GM19193 (cell line): ENCODE data around the gene PHLDA2.

Source experiments
- POLR2A ChIP-seq: IDR thresholded peaks from 4 replicates; pipeline ENCODE4 v1.6.1; 2011; ENCODE audit not compliant: insufficient read depth, insufficient read length; ENCODE audit errors: extremely low read depth

PHLDA2 gene

DNA sequence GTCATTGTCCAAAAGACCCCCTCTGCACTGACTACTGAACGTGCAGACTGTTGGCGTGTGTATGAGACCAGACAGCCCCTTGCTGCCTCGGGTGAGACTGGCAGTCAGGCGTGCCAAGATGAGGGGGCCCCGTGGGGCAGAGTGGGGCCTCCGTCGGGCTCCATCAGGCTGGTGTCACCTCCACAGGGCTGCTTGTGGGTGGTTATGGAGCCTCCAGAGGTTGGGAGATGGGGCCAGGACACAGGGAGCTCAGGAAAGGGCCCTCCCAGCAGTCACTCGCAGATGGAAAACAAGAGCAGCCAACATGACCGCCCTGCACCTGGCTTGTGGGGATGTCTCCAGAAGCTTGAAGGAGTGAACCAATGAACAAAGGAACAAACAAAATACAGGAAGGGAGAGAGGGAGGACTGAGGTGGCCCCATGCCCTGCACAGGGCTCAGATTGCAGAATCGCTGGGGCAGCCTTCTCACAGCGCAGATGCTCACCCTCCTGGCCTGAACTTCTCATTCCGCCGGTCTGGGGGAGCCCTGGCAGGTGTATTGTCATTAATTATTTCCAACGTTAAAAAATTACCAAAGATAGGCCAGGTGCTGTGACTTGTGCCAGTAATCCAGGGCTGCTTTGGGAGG is 5.5 kb upstream of the PHLDA2 start:
- no peak for TF ChIP-seq POLR2A

DNA sequence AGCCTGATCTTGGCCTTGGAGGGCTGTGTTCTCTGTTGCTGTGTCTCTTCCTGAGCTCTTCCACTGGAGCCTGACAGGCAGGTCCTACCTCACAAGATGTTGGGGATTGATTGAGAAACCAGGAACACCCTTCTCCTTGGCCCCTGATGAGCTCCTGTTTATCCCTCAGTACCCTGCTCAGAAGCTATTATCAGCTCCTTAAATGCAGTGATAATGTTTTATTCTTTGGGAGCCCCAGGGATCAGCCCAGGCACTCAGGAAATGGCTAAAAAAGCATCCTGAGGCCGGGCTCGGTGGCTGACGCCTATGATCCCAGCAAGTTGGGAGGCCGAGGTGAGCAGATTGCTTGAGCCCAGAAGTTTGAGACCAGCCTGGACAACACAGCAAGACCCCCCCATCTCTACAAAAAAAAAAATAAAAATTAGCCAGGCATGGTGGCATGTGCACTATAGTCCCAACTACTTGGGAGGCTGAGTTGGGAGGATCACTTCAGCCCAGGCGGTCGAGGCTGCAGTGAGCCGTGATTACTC is 4.9 kb upstream of the PHLDA2 start:
- TF ChIP-seq POLR2A = no peak

DNA sequence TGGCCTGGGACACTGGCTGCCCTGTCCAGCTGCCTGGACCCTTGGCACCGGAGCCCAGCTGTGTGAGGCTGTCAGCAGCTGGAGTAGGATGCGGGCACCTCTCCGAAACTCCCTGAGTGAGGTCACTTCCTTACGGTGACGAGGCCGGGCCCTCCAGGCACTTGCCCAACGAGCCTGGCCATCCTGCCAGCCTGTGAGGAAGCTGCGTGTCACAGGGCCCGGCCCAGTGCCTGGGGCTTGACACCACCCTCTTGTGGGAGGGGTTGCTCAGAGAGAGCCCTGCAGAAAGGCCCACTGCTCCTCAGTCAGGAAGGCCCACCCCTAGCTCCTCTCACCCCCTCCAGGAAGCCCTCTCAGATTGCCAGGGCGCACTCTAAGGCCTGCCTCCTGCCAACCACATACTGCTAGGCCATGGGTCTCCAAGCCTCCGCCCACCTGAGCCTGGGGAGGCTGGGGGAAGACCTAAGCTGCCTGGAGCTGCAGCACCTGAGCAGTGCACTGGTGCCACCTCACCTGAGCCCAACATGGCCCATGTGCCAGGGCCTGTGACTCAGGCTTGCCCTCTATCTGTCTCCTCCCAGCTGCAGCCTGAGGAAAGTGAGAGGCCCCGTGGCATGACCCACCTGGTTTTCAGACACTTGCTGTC is 4.3 kb upstream of the PHLDA2 start:
- TF ChIP-seq POLR2A = no peak

DNA sequence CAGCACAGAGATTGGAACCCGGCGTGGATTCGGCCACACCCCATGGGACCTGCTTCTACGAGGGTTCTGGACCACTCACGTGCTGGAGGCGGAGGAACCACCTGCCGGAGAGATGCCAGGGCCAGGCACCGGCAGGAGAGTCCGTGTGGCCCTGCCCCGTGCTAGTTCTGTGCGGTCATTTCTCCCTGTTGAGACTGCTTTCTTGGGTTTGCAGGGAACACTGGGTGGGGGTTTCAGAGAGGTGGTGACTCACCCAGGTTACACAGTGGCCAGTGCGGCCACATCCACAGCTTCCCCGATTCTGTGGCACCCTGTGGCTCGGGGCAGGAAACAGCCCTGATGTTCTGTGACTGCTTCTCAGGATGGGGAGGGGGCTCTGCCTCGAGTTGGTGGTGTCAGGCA is 3.6 kb upstream of the PHLDA2 start:
- TF ChIP-seq POLR2A = no peak

DNA sequence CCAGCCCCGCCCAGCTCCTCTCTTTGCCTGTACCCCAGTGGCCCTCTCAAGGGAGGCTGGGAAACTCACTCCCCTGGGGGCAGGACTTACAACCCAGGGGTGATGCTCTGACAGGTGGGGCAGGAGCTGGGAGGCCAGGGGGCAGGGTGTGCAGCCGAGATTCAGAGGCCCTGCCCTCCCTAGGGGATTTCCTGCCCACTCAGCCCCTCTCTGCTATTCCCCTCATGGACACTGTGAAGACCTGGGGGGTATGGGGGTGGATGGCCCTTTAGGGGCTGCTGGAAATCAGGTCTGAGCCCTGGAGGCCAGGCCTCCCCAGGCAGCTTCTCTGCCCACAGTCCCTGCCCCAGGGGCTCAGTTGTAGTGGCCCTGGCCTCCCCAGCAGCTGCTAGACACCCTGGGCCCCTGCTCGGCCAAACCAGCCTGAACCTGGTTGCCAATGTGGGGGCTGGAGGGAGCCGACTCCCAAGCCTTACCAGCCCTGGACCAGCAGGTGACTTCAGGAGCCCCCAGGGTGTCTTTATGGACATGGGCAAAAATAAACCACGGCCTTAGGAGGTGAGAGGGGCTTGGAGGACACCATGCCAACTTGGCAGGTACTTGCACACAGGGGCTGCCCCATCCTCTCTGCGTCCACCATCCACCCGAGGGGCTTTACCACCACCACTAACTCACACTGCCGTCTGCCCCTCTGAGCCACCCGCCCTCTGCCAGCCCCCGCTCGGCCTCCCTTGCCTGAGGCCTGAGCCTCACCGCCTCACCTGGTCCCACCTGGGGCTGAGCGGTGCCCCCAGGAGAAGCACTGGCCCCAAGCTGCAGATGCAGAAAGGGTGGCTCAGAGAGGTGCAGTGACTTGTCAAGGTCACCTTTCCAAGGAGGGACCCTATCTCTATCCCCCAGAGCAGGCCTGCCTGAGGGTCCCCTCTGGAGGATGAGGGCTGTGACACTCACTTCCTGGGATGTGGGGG is 2.8 kb upstream of the PHLDA2 start:
- no peak for TF ChIP-seq POLR2A

DNA sequence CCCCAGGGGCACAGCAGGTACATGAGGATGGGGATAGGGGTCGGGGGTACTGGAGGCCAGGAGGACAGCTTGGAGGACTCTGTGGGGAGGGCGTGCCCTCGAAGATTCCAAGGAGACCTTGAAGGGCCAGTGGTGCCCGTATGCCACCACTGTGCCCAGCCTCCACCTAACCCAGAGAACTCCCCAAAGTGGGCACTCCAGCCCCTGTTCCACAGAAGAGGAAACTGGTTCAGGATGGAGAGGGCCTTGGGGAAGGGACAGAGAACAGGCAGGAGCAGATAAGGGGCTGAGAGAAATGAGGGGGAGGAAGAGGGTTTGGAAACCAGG is 2.2 kb upstream of the PHLDA2 start:
- TF ChIP-seq POLR2A = no peak

DNA sequence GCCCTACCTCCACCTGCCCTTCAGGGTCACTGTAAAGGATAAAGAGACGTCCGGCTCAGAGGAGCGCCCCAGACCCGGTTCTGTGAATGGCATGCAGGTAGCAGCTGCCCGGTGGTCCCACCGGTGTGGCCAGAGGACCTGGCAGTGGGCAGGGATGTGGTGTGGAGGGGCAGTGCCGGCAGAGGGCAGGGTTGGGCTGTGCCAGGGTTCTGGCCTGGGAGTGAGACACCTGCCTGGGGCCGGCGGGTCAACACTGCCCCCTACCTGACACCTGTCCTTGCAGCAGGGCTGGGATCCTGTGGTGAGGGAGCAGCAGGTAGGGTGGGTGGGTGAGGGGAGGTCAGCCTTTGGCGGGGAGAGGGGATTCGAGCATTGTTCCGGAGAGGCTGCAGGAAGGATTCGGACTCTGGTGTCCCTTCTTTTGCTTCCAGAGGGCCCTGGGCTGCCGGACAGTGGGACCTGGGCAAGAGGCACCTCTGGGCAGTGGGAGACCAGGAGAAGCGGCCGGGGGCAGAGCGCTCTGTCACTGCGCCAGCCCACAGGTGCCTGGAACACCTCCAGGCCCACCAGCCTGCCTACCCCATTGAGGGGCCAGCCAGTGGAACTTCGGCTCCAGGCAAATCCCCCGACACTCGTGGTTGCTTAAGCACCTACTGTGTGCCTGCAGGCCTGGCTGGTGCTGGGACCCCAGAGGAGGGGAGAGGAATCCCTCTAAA is 1.6 kb upstream of the PHLDA2 start:
- no peak for TF ChIP-seq POLR2A

DNA sequence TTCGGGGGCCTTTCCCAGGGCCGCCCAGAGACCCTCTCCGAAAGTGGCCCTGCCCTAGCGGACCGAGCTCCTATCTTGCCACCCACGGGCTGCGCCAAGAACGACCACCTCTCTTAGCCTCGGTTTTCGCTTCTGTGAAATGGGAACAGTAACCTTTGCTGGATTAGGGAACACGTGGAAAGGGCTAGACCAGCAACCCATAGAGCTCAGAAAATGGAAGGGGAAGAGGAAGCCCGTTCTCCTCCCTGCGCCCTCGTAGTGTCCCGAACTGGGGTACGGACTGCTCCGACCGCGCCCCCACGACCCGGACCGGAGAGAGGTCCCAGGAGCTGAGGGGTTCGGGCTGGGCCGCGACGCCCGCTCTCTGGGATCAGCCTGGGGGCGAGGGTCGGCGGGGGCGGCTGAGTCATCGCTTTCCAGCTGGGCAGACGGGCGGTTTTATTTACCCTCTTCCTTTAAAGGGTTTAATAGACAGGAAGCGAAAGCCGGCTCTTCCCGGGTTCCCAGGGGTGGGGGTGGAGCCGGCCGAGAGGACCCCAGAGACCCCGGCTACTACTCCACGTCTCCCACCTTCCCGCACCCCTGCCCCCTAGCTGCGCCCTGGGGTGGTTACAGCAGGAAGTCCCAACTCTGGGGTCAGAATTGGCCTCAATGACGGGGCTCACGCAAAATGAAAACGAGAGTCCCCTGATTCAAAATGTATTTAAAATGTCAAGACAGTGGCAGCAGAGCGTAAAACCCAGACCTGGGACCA is 907 bp upstream of the PHLDA2 start:
- no peak for TF ChIP-seq POLR2A

DNA sequence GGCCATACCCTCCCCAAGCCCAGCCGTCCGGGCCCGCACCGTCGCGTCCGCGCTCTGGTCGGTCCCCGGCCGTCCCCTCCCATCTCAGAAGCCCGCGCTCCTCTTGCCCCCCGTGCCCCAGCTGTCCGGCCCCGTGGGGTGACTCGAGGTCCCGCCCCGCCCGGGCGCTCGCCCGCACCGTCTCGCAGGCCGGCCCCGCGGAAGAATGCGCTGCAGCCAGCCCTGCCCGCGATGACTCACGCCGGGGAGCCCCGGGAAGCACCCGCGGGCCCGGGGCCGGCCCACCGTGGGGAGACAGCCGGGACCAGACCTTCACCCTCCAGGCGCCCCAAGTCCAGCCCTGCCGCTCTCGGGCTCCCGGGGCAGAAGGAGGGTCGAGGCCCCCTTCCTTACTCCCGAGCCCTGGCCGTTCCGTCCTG is 320 bp upstream of the PHLDA2 start:
- TF ChIP-seq POLR2A = no peak

DNA sequence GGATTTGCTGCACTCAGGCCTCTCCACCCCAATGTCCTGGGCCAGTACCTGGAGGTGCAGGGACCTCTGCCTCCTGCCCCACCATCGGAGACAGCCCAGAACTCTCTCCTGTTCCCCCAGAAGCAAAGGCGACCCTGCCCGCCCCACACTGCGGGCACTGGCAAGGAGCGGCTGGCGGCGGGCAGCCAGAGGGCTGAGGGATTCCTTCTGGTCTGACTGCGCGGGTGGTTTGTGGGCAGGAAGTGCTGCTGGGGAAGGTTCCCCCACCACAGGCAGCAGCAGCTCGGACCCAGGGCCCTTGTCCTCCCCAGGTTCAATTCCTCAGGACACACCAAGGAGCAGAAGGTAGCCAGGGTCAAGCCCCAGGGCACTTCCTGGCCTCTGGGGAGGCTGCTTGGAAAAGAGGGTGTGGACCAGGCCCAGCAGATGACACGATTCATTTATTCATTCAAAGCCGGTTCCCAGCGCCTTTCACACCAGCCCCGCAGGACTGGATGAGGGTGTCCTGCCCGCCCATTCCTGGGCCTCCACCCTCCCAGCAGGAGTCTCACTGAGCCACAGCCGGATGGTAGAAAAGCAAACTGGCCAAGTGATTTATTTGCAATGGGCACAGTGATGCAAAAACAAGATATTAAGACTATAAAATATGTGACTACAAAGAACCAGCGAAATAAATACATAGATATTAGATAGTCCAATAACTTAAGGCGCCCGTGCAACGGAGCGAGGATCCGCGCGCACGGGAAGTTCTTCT is 1.2 kb downstream of the PHLDA2 start:
- no peak for TF ChIP-seq POLR2A

DNA sequence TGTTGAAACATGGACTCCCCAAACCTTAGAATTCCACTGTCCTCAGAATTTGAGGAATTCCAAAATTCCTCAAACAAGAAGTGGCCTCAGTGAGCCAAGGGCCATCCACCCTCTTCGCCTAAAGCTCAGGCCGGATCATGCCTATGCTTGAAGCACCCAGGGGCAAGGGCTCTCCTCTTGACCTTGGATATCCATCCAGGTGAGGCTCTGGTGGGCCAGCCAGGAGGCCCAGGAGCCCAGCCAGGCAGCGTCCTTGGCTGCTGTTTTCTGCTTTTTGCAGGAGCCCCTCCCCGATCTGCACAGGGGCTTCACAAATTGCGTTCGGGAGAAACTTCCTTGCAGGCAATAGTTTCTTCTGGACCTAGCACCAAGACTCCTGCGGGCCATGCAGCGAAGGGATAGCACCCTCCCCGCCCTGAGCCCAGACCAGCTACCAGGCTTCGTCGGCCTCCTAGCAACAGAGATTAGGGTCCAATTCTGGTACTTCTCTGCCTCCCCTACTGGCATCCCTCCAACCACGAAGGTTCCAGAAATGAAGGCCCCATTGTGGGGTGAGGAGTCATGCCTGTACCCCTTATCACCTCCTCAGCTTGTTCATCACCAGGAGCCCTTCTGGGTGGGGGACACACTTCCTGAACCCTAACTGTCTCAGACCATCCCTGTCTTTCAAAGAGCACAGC is 2.0 kb downstream of the PHLDA2 start:
- no peak for TF ChIP-seq POLR2A

DNA sequence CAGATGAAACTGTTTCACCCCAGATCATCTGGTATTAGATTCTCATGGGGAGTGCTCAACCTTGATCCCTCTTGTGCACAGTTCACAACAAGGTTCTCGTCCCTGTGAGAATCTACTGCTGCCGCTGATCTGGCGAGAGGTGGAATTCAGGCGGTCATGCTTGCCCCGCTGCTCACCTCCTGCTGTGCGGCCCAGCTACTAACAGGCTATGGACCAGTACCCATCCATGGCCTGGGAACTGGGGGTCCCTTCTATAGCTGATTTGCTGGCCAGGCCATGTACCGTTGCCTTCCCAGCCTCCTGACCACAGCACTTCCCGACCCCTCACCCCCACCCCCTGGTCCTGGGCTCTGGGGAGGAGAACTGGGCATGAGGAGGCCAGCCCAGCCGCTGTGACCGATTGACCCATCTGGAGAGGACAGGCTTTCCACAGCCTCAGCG is 2.6 kb downstream of the PHLDA2 start:
- no peak for TF ChIP-seq POLR2A
